HG03442 (cell line): Measurements from ENCODE around the gene C3orf18.

Experiments used
- ATAC-seq: cut with Tn5 transposase; IDR thresholded peaks from one replicate; pipeline ENCODE4 v1.9.1; 2021; ENCODE audit warnings: mild to moderate bottlenecking, moderate library complexity; ENCODE audit not compliant: unreplicated experiment

The C3orf18 gene

DNA sequence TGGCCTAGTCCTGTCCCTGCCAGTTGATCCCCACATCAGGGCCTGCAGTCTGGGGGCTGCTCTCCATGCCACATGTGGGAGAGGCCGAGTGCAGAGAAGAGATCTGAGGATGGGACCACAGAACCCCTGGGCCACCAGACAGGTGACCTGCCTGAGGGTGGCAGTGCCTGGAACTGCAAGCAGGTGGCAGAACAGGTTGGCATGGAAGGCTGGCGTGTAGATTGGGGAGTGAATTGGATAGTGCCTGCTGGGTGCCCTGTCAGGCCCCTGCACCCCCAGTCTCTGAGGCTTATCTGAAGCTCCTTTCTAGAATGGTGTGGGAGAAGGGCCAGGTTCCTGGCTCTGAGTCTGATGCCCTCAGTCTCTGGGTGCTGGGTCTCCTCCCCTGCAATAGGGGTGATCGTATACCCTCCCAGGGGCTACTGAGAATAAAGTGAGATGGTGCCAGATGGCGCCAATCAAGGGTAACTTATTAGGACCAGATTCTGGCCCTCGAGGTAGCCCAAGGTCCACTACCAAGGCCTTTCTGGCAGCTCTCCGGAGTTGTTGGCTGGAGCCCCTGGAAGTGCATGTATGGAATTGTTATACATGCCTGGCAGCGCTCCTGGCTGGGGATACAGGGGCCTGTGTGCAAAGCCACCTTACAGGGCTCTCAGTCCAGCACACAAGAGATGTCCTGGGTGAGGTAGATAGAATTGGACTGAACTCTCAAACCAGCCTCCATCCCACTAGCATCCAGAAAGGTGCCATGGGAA lies 15.7 kb downstream of the C3orf18 start:
- ATAC-seq: no peak

- no peak for ATAC-seq
These were observed 16.4 kb downstream of the C3orf18 start for GRCh38 chr3:50551054-50551659.

DNA sequence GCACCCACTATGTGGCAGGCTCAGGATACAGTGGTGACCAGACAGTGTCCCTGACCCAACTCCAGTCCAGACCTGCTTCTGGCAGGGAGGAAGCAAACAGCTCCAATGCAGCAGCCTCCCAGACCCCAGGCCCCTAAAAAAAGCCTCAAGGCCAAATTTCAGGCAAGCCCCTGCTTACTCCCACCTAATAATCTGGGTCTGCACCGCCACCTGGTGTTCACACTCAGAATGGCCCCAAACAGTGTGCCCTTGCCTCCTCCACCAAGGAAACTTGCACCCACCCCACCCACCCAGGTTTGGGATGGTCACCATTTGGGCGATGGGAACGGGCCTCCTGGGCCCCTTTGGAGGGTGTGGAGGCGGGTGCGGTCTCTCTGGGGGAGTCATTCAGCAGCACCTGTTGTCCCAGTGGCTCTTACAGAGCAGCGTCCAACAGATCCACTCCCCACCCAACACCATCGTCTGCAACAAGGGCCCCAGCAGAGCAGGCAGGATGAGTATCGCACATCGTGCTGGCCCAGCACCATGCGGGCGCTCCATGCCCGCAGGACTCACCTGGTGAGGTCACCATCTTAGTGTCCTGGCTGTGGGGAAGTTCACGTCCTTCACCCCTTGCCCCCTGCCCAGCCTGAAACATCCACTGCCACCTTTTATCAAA lies 17.3 kb downstream of the C3orf18 start:
- ATAC-seq: no peak

- ATAC-seq: no peak
These were observed 18.3 kb downstream of the C3orf18 start for GRCh38 chr3:50549226-50549625.

DNA sequence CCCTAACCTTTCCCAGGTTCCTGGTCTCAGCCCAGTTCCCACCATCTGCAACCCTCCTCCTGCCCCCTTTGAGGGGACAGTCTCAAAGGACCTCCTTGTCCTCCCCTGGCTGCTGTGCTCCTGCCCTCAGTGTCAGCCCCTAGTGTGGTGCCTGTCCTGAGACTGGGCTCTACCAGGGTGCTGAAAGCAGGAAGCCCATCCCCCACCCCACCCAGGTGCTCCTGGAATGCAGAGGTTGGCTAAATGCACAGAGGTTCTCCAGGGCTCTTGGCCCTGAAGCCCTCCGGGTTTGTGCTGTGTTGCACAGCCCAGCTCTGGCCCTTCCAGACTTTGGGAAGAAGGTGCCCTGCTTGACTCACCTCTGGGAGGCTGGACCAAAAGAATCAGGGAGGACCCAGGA lies 21.8 kb downstream of the C3orf18 start:
- ATAC-seq: no peak

GRCh38 chr3:50542177-50543034 lies 25.1 kb downstream of the C3orf18 start:
- ATAC-seq: no peak

GRCh38 chr3:50539356-50540286 lies 27.9 kb downstream of the C3orf18 start:
- no peak for ATAC-seq

- ATAC-seq: no peak
These were observed 30.0 kb downstream of the C3orf18 start for GRCh38 chr3:50537421-50538129.

GRCh38 chr3:50536471-50537180 lies 30.9 kb downstream of the C3orf18 start:
- ATAC-seq: no peak

DNA sequence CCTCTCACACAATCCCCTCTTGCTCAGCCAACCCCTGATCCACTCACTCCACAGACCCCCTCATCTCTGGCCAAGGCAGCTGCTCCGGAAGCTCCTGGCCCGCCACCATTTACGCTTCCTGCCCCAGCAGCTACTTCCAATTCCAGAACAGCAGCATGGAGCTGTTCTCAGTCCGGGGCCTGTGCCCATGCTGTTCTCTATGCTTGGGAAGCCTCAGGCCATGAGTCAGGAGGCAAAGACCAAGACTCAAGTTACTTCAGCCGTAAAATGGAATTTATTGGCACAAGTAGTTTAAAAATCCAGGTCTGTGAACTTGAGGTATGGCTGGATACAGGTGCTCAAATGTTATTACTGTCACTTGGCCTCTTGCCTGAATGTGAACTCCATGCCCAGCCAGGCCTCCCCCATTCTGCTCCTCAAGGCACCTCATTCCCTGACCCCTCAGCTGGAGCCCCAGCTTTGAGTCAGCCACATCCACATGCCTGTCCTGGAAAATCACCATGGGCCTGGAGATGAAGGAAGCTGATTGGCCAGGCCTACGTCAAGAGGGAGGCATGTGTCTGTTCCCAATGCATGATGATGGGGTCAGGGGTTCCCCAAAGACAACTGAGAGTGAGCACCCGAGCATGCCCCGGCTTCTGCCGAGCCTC lies 32.7 kb downstream of the C3orf18 start:
- no peak for ATAC-seq

DNA sequence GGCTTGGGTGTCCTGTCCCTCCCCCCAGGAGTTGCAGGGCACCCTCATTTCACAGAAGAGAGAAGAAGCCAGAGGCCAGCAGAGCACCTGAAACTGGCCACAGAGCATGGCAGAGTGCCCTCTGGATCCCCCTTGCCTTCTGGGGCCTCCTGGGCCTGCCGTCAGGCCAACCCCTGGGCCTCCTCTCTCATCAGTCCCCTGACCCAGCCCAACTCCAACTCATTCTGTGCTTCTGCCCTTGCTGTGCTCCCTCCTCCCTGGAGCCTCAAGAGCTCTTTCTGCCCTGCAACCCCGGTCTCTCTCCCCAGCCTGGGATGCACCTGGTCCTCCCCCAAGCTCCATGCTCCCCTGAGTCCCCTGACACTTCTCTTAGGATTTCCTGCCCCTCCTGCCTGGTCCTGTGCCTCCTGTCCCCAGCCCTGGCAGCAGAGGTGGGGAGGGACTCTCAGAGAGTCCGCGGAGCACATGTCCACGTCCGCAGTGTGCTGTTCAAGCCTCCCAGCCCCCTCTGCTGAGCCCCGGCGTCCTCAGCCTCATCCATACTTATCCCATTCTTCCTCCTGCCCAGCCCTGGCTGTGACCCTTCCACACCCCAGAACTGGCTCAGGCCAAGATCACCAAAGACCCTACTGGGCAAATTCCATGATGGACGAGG lies 33.6 kb downstream of the C3orf18 start:
- ATAC-seq: no peak

GRCh38 chr3:50533316-50533715 lies 34.2 kb downstream of the C3orf18 start:
- ATAC-seq: no peak

GRCh38 chr3:50532062-50532705 lies 35.4 kb downstream of the C3orf18 start:
- no peak for ATAC-seq

GRCh38 chr3:50531201-50531600 lies 36.3 kb downstream of the C3orf18 start:
- ATAC-seq: no peak

DNA sequence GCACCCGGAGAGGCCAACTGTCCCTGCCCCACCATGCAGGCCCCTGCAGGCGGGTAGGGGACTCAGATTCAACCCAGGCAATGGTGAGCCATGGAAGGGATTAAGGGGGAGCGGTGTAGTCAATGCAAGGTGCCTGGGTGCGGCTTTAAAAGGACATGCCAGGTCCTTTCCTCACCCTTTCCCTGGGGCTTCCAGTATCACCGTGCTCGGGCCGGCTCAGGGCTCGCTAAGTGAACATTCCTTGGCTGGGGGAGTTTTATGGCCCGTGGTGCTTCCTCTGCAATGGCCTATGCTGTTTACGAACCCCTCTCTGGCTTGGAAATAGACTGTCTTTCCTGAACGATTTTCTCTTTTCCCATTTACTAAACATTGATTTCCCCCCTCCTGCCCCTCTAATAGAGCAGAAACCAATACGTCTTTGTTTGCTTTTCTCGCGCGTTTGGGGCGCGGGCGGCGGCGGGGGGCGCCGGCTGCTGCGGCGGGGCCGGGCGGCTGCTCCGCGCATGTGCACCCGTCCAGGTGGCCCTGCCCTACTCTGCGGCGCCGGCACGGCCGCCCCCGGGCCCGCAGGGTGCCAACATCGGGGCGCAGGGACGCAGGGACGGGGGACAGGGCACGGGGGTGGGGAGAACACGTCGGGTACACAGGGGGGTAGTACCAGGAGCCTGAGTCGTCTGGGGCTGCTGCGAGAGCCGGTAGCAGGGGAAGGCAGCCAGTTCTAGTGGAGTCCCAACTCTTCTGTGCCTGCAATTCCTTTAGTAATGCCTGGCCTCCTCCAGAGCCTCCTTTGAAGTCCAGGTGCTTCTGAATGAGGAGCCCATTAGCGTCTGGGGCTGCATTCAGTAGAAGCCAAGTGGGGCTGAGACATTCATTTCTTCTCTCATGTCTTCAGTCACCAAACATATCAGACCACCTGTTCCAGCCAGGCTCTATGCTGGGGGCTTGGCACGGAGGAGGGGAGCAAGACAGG lies 37.3 kb downstream of the C3orf18 start:
- ATAC-seq: no peak

GRCh38 chr3:50525987-50526386 lies 41.6 kb downstream of the C3orf18 start:
- ATAC-seq: no peak
